Ascending aorta (tissue), 2 donors: ENCODE results near the gene CPD. TPM values are rescaled to one million over a fixed set of nuclear protein-coding genes. Genes with fewer than 3 reads are reported as not detected.

Experiments used
- DNase-seq, 2 donors: peaks; one replicate each; pipeline ENCODE4 v3.0.0-alpha.2; 2019; ENCODE audit warnings: low spot score in 2 of 2
- H3K27ac ChIP-seq, 2 donors: fragments of 200-600 bp; sonication (generic); one replicate each; pipeline ENCODE4 v1.5.1; 2016 to 2017; ENCODE audit warnings: mild to moderate bottlenecking in 1 of 2
- H3K27me3 ChIP-seq: fragments of 200-600 bp; sonication (generic); one replicate; pipeline ENCODE4 v1.5.1; 2017
- H3K36me3 ChIP-seq, 2 donors: fragments of 200-600 bp; sonication (generic); one replicate each; pipeline ENCODE4 v1.5.1; 2016
- H3K4me1 ChIP-seq, 2 donors: fragments of 200-600 bp; sonication (generic); one replicate each; pipeline ENCODE4 v1.5.1; 2016 to 2017; ENCODE audit warnings: mild to moderate bottlenecking in 1 of 2
- H3K4me3 ChIP-seq, 2 donors: fragments of 200-600 bp; sonication (generic); one replicate each; pipeline ENCODE4 v1.5.1; 2016 to 2017; ENCODE audit warnings: mild to moderate bottlenecking in 1 of 2
- H3K9me3 ChIP-seq, 2 donors: fragments of 200-600 bp; sonication (generic); one replicate each; pipeline ENCODE4 v1.5.1; 2016
- CTCF ChIP-seq, 3 experiments: fragments of 200-600 bp in 2 of 3; fragments of 450-650 bp in 1 of 3; sonication (generic) in 2 of 3; IDR thresholded peaks; one replicate each; pipeline ENCODE4 v1.5.1; 2016 to 2019; ENCODE audit warnings: antibody characterized with exemption in 3 of 3, mild to moderate bottlenecking in 1 of 3, moderate library complexity in 1 of 3
- intact Hi-C: fragments of 100-400 bp; cut with DNase I; formaldehyde crosslinking; loops from one replicate; pipeline ENCODE4 v1.15.1; 2023
- total RNA-seq: library from RNA; depleted of rRNA; stranded (reverse); fragments of >200 nt; gene quantifications from one replicate; pipeline ENCODE4 v1.1.0, GENCODE V29; 2016

Gene CPD
- total RNA-seq, 1 donor from 2014 or later: 141 TPM

GRCh38 chr17:30377574-30378240, 1.0 kb upstream of the CPD start:
- no peak for TF ChIP-seq CTCF (IDR thresholded peaks at IDR 0.05)
- Histone ChIP-seq H3K4me3 (peak overlapping the region; percentile 81 to 90), H3K4me1 (peaks cover 0 to 4% of the 10 kb centered on the region in 2 donors), H3K9me3 (no peaks in the 10 kb centered on the region), H3K27me3 (no peaks in the 10 kb centered on the region), H3K27ac (peak overlapping the region in 1 of 2 donors; percentile 82), H3K36me3 (no peaks in the 10 kb centered on the region)
- DNase-seq: no peak
- intact Hi-C loops: loop anchor here (1.0 to 5.0 kb wide), 6 partner anchors 37 to 447 kb away; partner anchors contain the start of genes CRLF3, GOSR1 and NSRP1

DNA sequence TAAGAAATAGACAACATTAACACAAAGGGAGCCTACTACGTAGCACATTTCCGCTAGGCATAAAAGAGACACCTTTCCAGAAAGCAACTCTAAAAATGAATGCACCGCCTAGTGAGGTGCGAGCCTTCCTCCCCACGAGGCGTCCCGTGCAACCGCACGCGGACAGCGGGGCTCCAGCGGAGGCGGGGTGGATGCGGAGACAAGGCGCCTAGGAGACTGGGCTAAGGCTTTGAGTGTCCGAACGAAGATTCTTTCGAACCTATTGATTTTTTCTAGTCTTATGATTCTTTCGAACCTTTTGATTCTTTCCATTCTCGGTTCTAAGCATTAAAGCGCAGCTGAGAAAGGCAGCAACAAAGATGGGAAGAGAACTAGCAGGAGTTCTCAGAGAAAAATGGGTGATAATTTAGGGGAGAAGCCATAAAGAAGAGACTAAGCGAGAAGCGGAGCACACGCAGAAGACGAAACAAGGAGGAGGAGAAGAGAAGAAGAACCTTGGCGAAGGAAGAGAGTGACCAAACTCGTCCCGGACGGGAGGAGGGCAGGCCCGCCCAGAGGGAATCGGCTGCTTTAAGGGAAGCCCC, 394 bp upstream of the CPD start:
- Histone ChIP-seq H3K4me1 (peaks cover 0 to 4% of the 10 kb centered on the region in 2 donors), H3K27ac (peak overlapping the region; percentile 82 to 86), H3K36me3 (no peaks in the 10 kb centered on the region), H3K4me3 (peak overlapping the region; percentile 81 to 90), H3K9me3 (no peaks in the 10 kb centered on the region), H3K27me3 (no peaks in the 10 kb centered on the region)
- no peak for DNase-seq
- intact Hi-C loops: loop anchor here (1.0 to 5.0 kb wide), 6 partner anchors 38 to 446 kb away; partner anchors contain the start of genes CRLF3, GOSR1 and NSRP1
- no peak for TF ChIP-seq CTCF (IDR thresholded peaks at IDR 0.05)

GRCh38 chr17:30379303-30379902, 676 bp downstream of the CPD start:
- Histone ChIP-seq H3K4me1 (peaks cover 0 to 4% of the 10 kb centered on the region in 2 donors), H3K36me3 (no peaks in the 10 kb centered on the region), H3K27ac (peak overlapping the region; percentile 82 to 86), H3K9me3 (no peaks in the 10 kb centered on the region), H3K27me3 (no peaks in the 10 kb centered on the region), H3K4me3 (peak overlapping the region; percentile 81 to 90)
- TF ChIP-seq CTCF (IDR thresholded peaks at IDR 0.05): no peak
- intact Hi-C loops: loop anchor here (2.0 to 5.0 kb wide), 5 partner anchors 39 to 445 kb away; partner anchors contain the start of genes CRLF3, GOSR1 and NSRP1
- DNase-seq: no peak

DNA sequence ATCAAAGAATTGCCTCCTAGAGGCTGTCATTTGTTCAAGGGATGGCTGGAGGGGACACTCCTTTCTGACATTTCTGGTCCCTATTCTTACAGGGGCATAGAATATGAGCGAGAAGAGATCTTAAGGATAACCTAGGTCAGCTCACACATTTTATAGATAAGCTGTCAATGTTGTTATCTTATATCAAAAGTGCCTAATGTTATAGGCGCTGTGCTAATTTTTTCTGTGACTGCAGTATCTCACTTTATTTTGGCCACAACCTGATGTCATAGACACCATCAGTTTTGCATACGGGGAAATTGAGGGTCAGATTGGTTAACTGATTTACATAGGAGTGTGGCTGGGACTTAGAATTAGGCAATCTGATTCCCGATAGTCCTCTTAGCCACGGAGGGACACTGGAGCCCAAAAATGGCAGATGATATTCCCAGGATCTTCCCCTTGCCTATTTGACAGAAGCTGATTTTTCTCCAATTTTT, 1.2 kb downstream of the CPD start:
- Histone ChIP-seq H3K27ac (peak overlapping the region in 1 of 2 donors; percentile 82), H3K4me1 (peaks cover 0 to 4% of the 10 kb centered on the region in 2 donors)
- intact Hi-C loops: loop anchor here (2.0 to 5.0 kb wide), 5 partner anchors 39 to 445 kb away; partner anchors contain the start of genes CRLF3, GOSR1 and NSRP1

More for the DNA sequence above, 1.2 kb downstream of the CPD start:
- TF ChIP-seq CTCF (IDR thresholded peaks at IDR 0.05): no peak
- peak overlapping the region; percentile 81 to 90 for H3K4me3 ChIP-seq
- DNase-seq: no peak
- no peaks in the 10 kb centered on the region for H3K9me3 ChIP-seq
- H3K36me3 ChIP-seq: no peaks in the 10 kb centered on the region
- no peaks in the 10 kb centered on the region for H3K27me3 ChIP-seq
